Kidney (tissue), 14 donors: ENCODE results near the gene MT1HL1. TPM values are rescaled to one million over a fixed set of nuclear protein-coding genes. Genes with fewer than 3 reads are reported as not detected.
"Not testable (repeated sequence)": the region's sequence is repeated elsewhere in the genome, so short reads cannot be mapped to it uniquely, and the experiment has no call there.

Source experiments
- DNase-seq, 5 donors: peaks; one replicate each; pipeline ENCODE4 v3.0.0-alpha.2; 2013 to 2020
- FAIRE-seq: peaks from 2 replicates; lab custom pipeline; 2012; peaks lifted over from hg19 to GRCh38; lab: Jason Lieb, UNC
- H3K27ac ChIP-seq, 2 donors: one replicate each; pipeline ENCODE4 v1.7.0; 2013; ENCODE audit warnings: low read depth in 2 of 2, low read length in 2 of 2, inconsistent platforms in 1 of 2
- H3K27me3 ChIP-seq: one replicate; pipeline ENCODE4 v1.7.1; 2013; ENCODE audit warnings: low read length, inconsistent platforms; ENCODE audit not compliant: control insufficient read depth, insufficient read depth
- H3K36me3 ChIP-seq, 3 donors: one replicate each; pipeline versions ENCODE4 v1.7.0 to v1.7.1; 2013; ENCODE audit warnings: low read length in 3 of 3, control low read depth in 1 of 3, inconsistent platforms in 1 of 3; ENCODE audit not compliant: insufficient read depth in 3 of 3, control insufficient read depth in 2 of 3
- H3K4me1 ChIP-seq, 3 donors: one replicate each; pipeline versions ENCODE4 v1.7.0 to v1.7.1; 2013; ENCODE audit warnings: low read length in 3 of 3, inconsistent platforms in 1 of 3, low read depth in 1 of 3; ENCODE audit not compliant: control insufficient read depth in 2 of 3, insufficient read depth in 2 of 3
- H3K4me3 ChIP-seq, 3 donors: one replicate each; pipeline versions ENCODE4 v1.7.0 to v1.8.1; 2013; ENCODE audit warnings: low read length in 3 of 3, control low read depth in 1 of 3, inconsistent platforms in 1 of 3
- H3K9ac ChIP-seq, 3 donors: one replicate each; pipeline versions ENCODE4 v1.7.0 to v1.7.1; 2013; ENCODE audit warnings: low read length in 3 of 3, control low read depth in 1 of 3, inconsistent platforms in 1 of 3
- H3K9me3 ChIP-seq, 3 donors: one replicate each; pipeline versions ENCODE4 v1.7.0 to v1.7.1; 2013; ENCODE audit warnings: low read length in 3 of 3, control low read depth in 1 of 3, inconsistent platforms in 1 of 3; ENCODE audit not compliant: control insufficient read depth in 2 of 3, insufficient read depth in 1 of 3
- CTCF ChIP-seq: IDR thresholded peaks from 3 replicates; pipeline ENCODE4 v1.5.1; 2012; ENCODE audit warnings: mild to moderate bottlenecking, moderate library complexity, borderline replicate concordance; ENCODE audit not compliant: insufficient read depth; ENCODE audit errors: extremely low read depth
- intact Hi-C: fragments of 100-400 bp; cut with DNase I; formaldehyde crosslinking; loops from one replicate; pipeline ENCODE4 v1.11.1; 2022
- polyA plus RNA-seq: library from polyadenylated mRNA; stranded (reverse); fragments of 350-450 nt; fragmentation: Illumina TruSeq; extraction: RNeasy Lipid Tissue Mini Kit (QIAGEN cat#74804); gene quantifications from one replicate; pipeline ENCODE4 v1.2.3, GENCODE V29; 2014; ENCODE audit warnings: low read depth, low replicate concordance; ENCODE audit not compliant: insufficient read depth
- total RNA-seq: library from RNA; stranded (reverse); fragmentation: NEBNext Ultra II Directional; extraction: Animal tissue kit (Norgen Biotek cat#: 25700); gene quantifications from one replicate; pipeline ENCODE4 v1.2.1, GENCODE V29; 2021
- donor health status: control.
- donor health status: control.
- donor health status: control.
- donor health status: control.
- donor health status: control.
- donor health status: DM: yes; HTN: yes; CAD: no.
- donor health status: Normal renal cell carcinoma (clear cell type).

Gene MT1HL1
- total and polyA plus RNA-seq, 2 donors from 2014 or later: not detected

GRCh38 chr1:236990052-236990445 lies 14.2 kb downstream of the MT1HL1 start:
- H3K27me3 ChIP-seq: no peaks in the 10 kb centered on the region
- intact Hi-C loops: no loop called here

GRCh38 chr1:236989290-236990051 lies 14.8 kb downstream of the MT1HL1 start:
- Histone ChIP-seq H3K9me3 (peaks cover 0 to 17% (median 3%) of the 10 kb centered on the region in 3 donors), H3K4me1 (no peaks in the 10 kb centered on the region), H3K36me3 (no peaks in the 10 kb centered on the region), H3K27me3 (no peaks in the 10 kb centered on the region), H3K9ac (no peak overlapping the region), H3K27ac (no peak overlapping the region), H3K4me3 (no peak overlapping the region)
- TF ChIP-seq CTCF: no peak
- intact Hi-C loops: no loop called here
- FAIRE-seq (no peak), DNase-seq (no peak)

More at GRCh38 chr1:236990052-236990445, 14.2 kb downstream of the MT1HL1 start:
- Histone ChIP-seq H3K27ac (no peak overlapping the region), H3K9ac (no peak overlapping the region), H3K36me3 (no peaks in the 10 kb centered on the region), H3K4me3 (no peak overlapping the region), H3K9me3 (peaks cover 0 to 17% (median 3%) of the 10 kb centered on the region in 3 donors), H3K4me1 (no peaks in the 10 kb centered on the region)
- FAIRE-seq: no peak
- no peak for DNase-seq
- TF ChIP-seq CTCF: no peak

GRCh38 chr1:236983818-236984217 lies 20.4 kb downstream of the MT1HL1 start:
- no peak for TF ChIP-seq CTCF
- H3K9ac ChIP-seq: no peak overlapping the region
- H3K36me3 ChIP-seq: no peaks in the 10 kb centered on the region
- intact Hi-C loops: no loop called here
- H3K4me3 ChIP-seq: no peak overlapping the region
- H3K27ac ChIP-seq: no peak overlapping the region
- H3K27me3 ChIP-seq: no peaks in the 10 kb centered on the region
- peaks cover 0 to 3% (median 0%) of the 10 kb centered on the region in 3 donors for H3K9me3 ChIP-seq
- FAIRE-seq: no peak
- no peak for DNase-seq
- H3K4me1 ChIP-seq: no peaks in the 10 kb centered on the region

- H3K4me3 ChIP-seq: no peak overlapping the region
- DNase-seq (no peak), FAIRE-seq (no peak)
- no peak overlapping the region for H3K9ac ChIP-seq
- H3K9me3 ChIP-seq: peaks cover 0 to 3% (median 0%) of the 10 kb centered on the region in 3 donors
- H3K36me3 ChIP-seq: no peaks in the 10 kb centered on the region
- no peaks in the 10 kb centered on the region for H3K27me3 ChIP-seq
- TF ChIP-seq CTCF: no peak
- H3K4me1 ChIP-seq: no peaks in the 10 kb centered on the region
- intact Hi-C loops: no loop called here
- H3K27ac ChIP-seq: no peak overlapping the region
Measured at GRCh38 chr1:236982380-236982779, 21.9 kb downstream of the MT1HL1 start.

GRCh38 chr1:236981431-236981830 lies 22.8 kb downstream of the MT1HL1 start:
- DNase-seq, H3K36me3 ChIP-seq, intact Hi-C loops, H3K9ac ChIP-seq, H3K27ac ChIP-seq, H3K4me3 ChIP-seq, FAIRE-seq, H3K4me1 ChIP-seq, H3K27me3 ChIP-seq, H3K9me3 ChIP-seq: not testable (repeated sequence)
